Measurements from ENCODE around the gene CDC45.
A peak's percentile ranks its signal among the peaks of the same experiment; 100 is the strongest.

CDC45 gene

GRCh38 chr22:19447330-19448075 lies 32.2 kb upstream of the CDC45 start, which contains the start of gene C22orf39:
C22orf39 (minus strand) TSS chr22:19447711; CDS start chr22:19447688, 23 bp downstream.
- Mint-ChIP-seq H3K27ac (peak within 1 kb of the TSS; percentile 57 to 92 (median 91)), H3K36me3 (ENCODE audit: low read depth) (peaks cover 27% of the 10 kb centered on the region), H3K9me3 (no peaks in the 10 kb centered on the region), H3K27me3 (ENCODE audit: low read depth) (no peaks in the 10 kb centered on the region), H3K4me1 (peaks cover 21% of the 10 kb centered on the region), H3K4me3 (peak within 1 kb of the TSS; percentile 83 to 95 (median 88))
- TF ChIP-seq CTCF (IDR thresholded peaks at IDR 0.05; ENCODE audit: unreplicated experiment in 3 of 3) = no peak

GRCh38 chr22:19448076-19448607 lies 31.6 kb upstream of the CDC45 start:
- H3K9me3 Mint-ChIP-seq = no peaks in the 10 kb centered on the region
- peak overlapping the region; percentile 83 to 95 (median 88) for H3K4me3 Mint-ChIP-seq
- H3K27ac Mint-ChIP-seq = peak overlapping the region; percentile 57 to 92 (median 91)
- H3K27me3 Mint-ChIP-seq (ENCODE audit: low read depth) = no peaks in the 10 kb centered on the region
- peaks cover 21% of the 10 kb centered on the region for H3K4me1 Mint-ChIP-seq
- TF ChIP-seq CTCF (IDR thresholded peaks at IDR 0.05; ENCODE audit: unreplicated experiment in 3 of 3) = no peak
- peaks cover 31% of the 10 kb centered on the region for H3K36me3 Mint-ChIP-seq (ENCODE audit: low read depth)

GRCh38 chr22:19448739-19449421 lies 30.8 kb upstream of the CDC45 start:
- TF ChIP-seq CTCF (IDR thresholded peaks at IDR 0.05; ENCODE audit: unreplicated experiment in 3 of 3) = no peak
- Mint-ChIP-seq H3K4me3 (peak overlapping the region; percentile 83 to 95 (median 88)), H3K4me1 (peaks cover 21% of the 10 kb centered on the region), H3K36me3 (ENCODE audit: low read depth) (peaks cover 31% of the 10 kb centered on the region), H3K27me3 (ENCODE audit: low read depth) (no peaks in the 10 kb centered on the region), H3K27ac (peak overlapping the region in 1 of 3 experiments; percentile 92), H3K9me3 (no peaks in the 10 kb centered on the region)

GRCh38 chr22:19449422-19449767 lies 30.3 kb upstream of the CDC45 start:
- peaks cover 21% of the 10 kb centered on the region for H3K4me1 Mint-ChIP-seq
- H3K27ac Mint-ChIP-seq = no peak overlapping the region
- TF ChIP-seq CTCF (IDR thresholded peaks at IDR 0.05; ENCODE audit: unreplicated experiment in 3 of 3) = no peak
- peak overlapping the region; percentile 35 to 72 (median 57) for H3K4me3 Mint-ChIP-seq
- H3K36me3 Mint-ChIP-seq (ENCODE audit: low read depth) = peaks cover 34% of the 10 kb centered on the region
- no peaks in the 10 kb centered on the region for H3K27me3 Mint-ChIP-seq (ENCODE audit: low read depth)
- no peaks in the 10 kb centered on the region for H3K9me3 Mint-ChIP-seq

- Mint-ChIP-seq H3K36me3 (ENCODE audit: low read depth) (peaks cover 41% of the 10 kb centered on the region), H3K9me3 (no peaks in the 10 kb centered on the region), H3K27me3 (ENCODE audit: low read depth) (no peaks in the 10 kb centered on the region), H3K4me3 (no peak overlapping the region), H3K4me1 (peaks cover 16% of the 10 kb centered on the region), H3K27ac (no peak overlapping the region)
- no peak for TF ChIP-seq CTCF (IDR thresholded peaks at IDR 0.05; ENCODE audit: unreplicated experiment in 3 of 3)
These were observed 29.2 kb upstream of the CDC45 start for GRCh38 chr22:19450363-19451175.

All from nephron (organoid).